SK-N-SH treated with all-trans-retinoic acid at 6 μM for 48 hours (cell line): ENCODE results near the gene B3GNT3.

Source experiments
- ATAC-seq: fragments of 200-7000 bp; cut with Tn5 transposase; 3 replicates; pipeline ENCODE4 v1.9.1; 2020; ENCODE audit warnings: mild to moderate bottlenecking, moderate library complexity
- ARNTL ChIP-seq: fragments of 450-650 bp; formaldehyde crosslinking; IDR thresholded peaks from 2 replicates; pipeline ENCODE4 v1.5.0; 2020; ENCODE audit warnings: low read depth, mild to moderate bottlenecking, moderate library complexity, borderline replicate concordance
- BACH2 ChIP-seq: fragments of 250-450 bp; sonication (Bioruptor Pico); IDR thresholded peaks from 2 replicates; pipeline ENCODE4 v1.9.0; 2021; ENCODE audit warnings: mild to moderate bottlenecking, borderline replicate concordance
- CREB5 ChIP-seq: fragments of 250-450 bp; sonication (Bioruptor Pico); IDR thresholded peaks from 2 replicates; pipeline ENCODE4 v1.5.1; 2020; ENCODE audit warnings: low read depth, mild to moderate bottlenecking, moderate library complexity
- CSDC2 ChIP-seq: fragments of 250-450 bp; sonication (Bioruptor Pico); IDR thresholded peaks from 2 replicates; pipeline ENCODE4 v1.5.0; 2020; ENCODE audit warnings: mild to moderate bottlenecking, moderate library complexity
- ESRRG ChIP-seq: fragments of 250-450 bp; sonication (Bioruptor Pico); IDR thresholded peaks from 2 replicates; pipeline ENCODE4 v1.6.1; 2021; ENCODE audit warnings: mild to moderate bottlenecking
- GLIS3 ChIP-seq: fragments of 250-450 bp; sonication (Bioruptor Pico); IDR thresholded peaks from 2 replicates; pipeline ENCODE4 v1.5.0; 2020; ENCODE audit warnings: mild to moderate bottlenecking, moderate library complexity
- ISL1 ChIP-seq: fragments of 250-450 bp; sonication (Bioruptor Pico); IDR thresholded peaks from 2 replicates; pipeline ENCODE4 v2.1.2; 2022; ENCODE audit warnings: mild to moderate bottlenecking, moderate library complexity
- OSR1 ChIP-seq: fragments of 250-450 bp; sonication (Bioruptor Pico); IDR thresholded peaks from 2 replicates; pipeline ENCODE4 v1.8.0; 2022; ENCODE audit warnings: moderate library complexity, mild to moderate bottlenecking, inconsistent platforms
- PATZ1 ChIP-seq: fragments of 250-450 bp; sonication (Bioruptor Pico); IDR thresholded peaks from 2 replicates; pipeline ENCODE4 v1.8.0; 2020; ENCODE audit warnings: mild to moderate bottlenecking, moderate library complexity, borderline replicate concordance
- PPARA ChIP-seq: fragments of 250-450 bp; sonication (Bioruptor Pico); IDR thresholded peaks from 2 replicates; pipeline ENCODE4 v1.5.0; 2020; ENCODE audit warnings: mild to moderate bottlenecking, borderline replicate concordance
- RARB ChIP-seq: fragments of 250-450 bp; sonication (Bioruptor Pico); IDR thresholded peaks from 2 replicates; pipeline ENCODE4 v1.8.0; 2021; ENCODE audit warnings: mild to moderate bottlenecking, moderate library complexity
- SNAI2 ChIP-seq: fragments of 250-450 bp; sonication (Bioruptor Pico); IDR thresholded peaks from 2 replicates; pipeline ENCODE4 v1.5.0; 2020; ENCODE audit warnings: mild to moderate bottlenecking, moderate library complexity
- TCF4 ChIP-seq: fragments of 250-450 bp; sonication (Bioruptor Pico); IDR thresholded peaks from 2 replicates; pipeline ENCODE4 v1.8.0; 2021; ENCODE audit warnings: mild to moderate bottlenecking, moderate library complexity, borderline replicate concordance
- TOX ChIP-seq: fragments of 250-450 bp; sonication (Bioruptor Pico); IDR thresholded peaks from 2 replicates; pipeline ENCODE4 v1.8.0; 2021; ENCODE audit warnings: mild to moderate bottlenecking, moderate library complexity, borderline replicate concordance
- TSHZ2 ChIP-seq: fragments of 250-450 bp; sonication (Bioruptor Pico); IDR thresholded peaks from 2 replicates; pipeline ENCODE4 v1.5.0; 2020; ENCODE audit warnings: mild to moderate bottlenecking, moderate library complexity
- ZC3H10 ChIP-seq: fragments of 250-450 bp; sonication (Bioruptor Pico); IDR thresholded peaks from 2 replicates; pipeline ENCODE4 v1.5.1; 2021; ENCODE audit warnings: mild to moderate bottlenecking, moderate library complexity
- ZFP3 ChIP-seq: fragments of 250-450 bp; sonication (Bioruptor Pico); IDR thresholded peaks from 2 replicates; pipeline ENCODE4 v1.5.0; 2020; ENCODE audit warnings: mild to moderate bottlenecking, moderate library complexity
- ZFP30 ChIP-seq: fragments of 450-650 bp; formaldehyde crosslinking; IDR thresholded peaks from 2 replicates; pipeline ENCODE4 v1.5.0; 2022; ENCODE audit warnings: mild to moderate bottlenecking, moderate library complexity
- ZNF565 ChIP-seq: fragments of 450-650 bp; formaldehyde crosslinking; conservative IDR thresholded peaks from 2 replicates; pipeline ENCODE4 v1.5.0; 2020; ENCODE audit warnings: low read depth, mild to moderate bottlenecking, moderate library complexity
- ZNF70 ChIP-seq: fragments of 450-650 bp; formaldehyde crosslinking; IDR thresholded peaks from 2 replicates; pipeline ENCODE4 v1.5.0; 2020; ENCODE audit warnings: mild to moderate bottlenecking, moderate library complexity
- ZNF8 ChIP-seq: fragments of 450-650 bp; formaldehyde crosslinking; IDR thresholded peaks from 2 replicates; pipeline ENCODE4 v1.5.0; 2020; ENCODE audit warnings: mild to moderate bottlenecking, moderate library complexity

B3GNT3 gene

GRCh38 chr19:17811103-17811502, 16.2 kb downstream of the B3GNT3 start:
- ATAC-seq: no peak
- TF ChIP-seq SNAI2 (CRISPR knock-in tag) (no peak), TSHZ2 (CRISPR knock-in tag) (no peak), BACH2 (CRISPR knock-in tag) (no peak), TCF4 (no peak), ZNF565 (CRISPR knock-in tag) (no peak), PPARA (CRISPR knock-in tag) (no peak), ZFP3 (CRISPR knock-in tag) (no peak), GLIS3 (no peak), ZFP30 (CRISPR knock-in tag) (no peak), OSR1 (CRISPR knock-in tag) (no peak), ARNTL (CRISPR knock-in tag) (no peak), PATZ1 (CRISPR knock-in tag) (no peak), TOX (no peak), RARB (CRISPR knock-in tag) (no peak), ZC3H10 (CRISPR knock-in tag) (no peak), CREB5 (CRISPR knock-in tag) (no peak), ISL1 (CRISPR knock-in tag) (no peak), ZNF8 (CRISPR knock-in tag) (no peak), CSDC2 (no peak), ZNF70 (no peak)

- TF ChIP-seq ZNF8 (CRISPR knock-in tag) (no peak), RARB (CRISPR knock-in tag) (no peak), PATZ1 (CRISPR knock-in tag) (no peak)
- no peak for ATAC-seq
These were observed 16.7 kb downstream of the B3GNT3 start for GRCh38 chr19:17811681-17812080.

GRCh38 chr19:17812099-17812498, 17.2 kb downstream of the B3GNT3 start:
- no peak for ATAC-seq
- TF ChIP-seq RARB (CRISPR knock-in tag) (no peak), ZFP3 (CRISPR knock-in tag) (peak; percentile 99), SNAI2 (CRISPR knock-in tag) (no peak)

GRCh38 chr19:17817668-17818363, 22.9 kb downstream of the B3GNT3 start:
- no peak for ATAC-seq
- TF ChIP-seq TOX: no peak

GRCh38 chr19:17821190-17821589, 26.3 kb downstream of the B3GNT3 start, which contains the start of gene INSL3:
INSL3 (minus strand) TSS chr19:17821519; CDS start chr19:17821506, 13 bp downstream.
- ATAC-seq: no peak
- no peak for TF ChIP-seq ESRRG
- TF ChIP-seq TSHZ2 (CRISPR knock-in tag): no peak
- no peak for TF ChIP-seq CSDC2
